BE2C (cell line): ENCODE results near the gene F2.

ENCODE experiments used
- DNase-seq: peaks from one replicate; pipeline ENCODE4 v3.0.0-alpha.2; 2020
- H3K27me3 ChIP-seq: fragments of 250-450 bp; sonication (Bioruptor Pico); 2 replicates; pipeline ENCODE4 v1.5.1; 2020; ENCODE audit warnings: mild to moderate bottlenecking
- H3K36me3 ChIP-seq: fragments of 250-450 bp; sonication (Bioruptor Pico); 2 replicates; pipeline ENCODE4 v1.5.1; 2020; ENCODE audit warnings: mild to moderate bottlenecking
- H3K4me1 ChIP-seq: fragments of 250-450 bp; sonication (Bioruptor Pico); 2 replicates; pipeline ENCODE4 v1.5.1; 2020
- H3K4me3 ChIP-seq: 2 replicates; pipeline ENCODE4 v1.5.1; 2011; ENCODE audit warnings: low read depth, low read length
- H3K9me3 ChIP-seq: fragments of 250-450 bp; sonication (Bioruptor Pico); 2 replicates; pipeline ENCODE4 v1.5.1; 2020
- CTCF ChIP-seq: IDR thresholded peaks from 2 replicates; pipeline ENCODE4 v1.5.1; 2012; ENCODE audit warnings: mild to moderate bottlenecking, low read depth, low read length

The F2 gene

GRCh38 chr11:46692450-46692849 lies 26.6 kb upstream of the F2 start:
- no peaks in the 10 kb centered on the region; the same call in 1 of the 2 replicates for H3K36me3 ChIP-seq
- H3K27me3 ChIP-seq, result no peaks in the 10 kb centered on the region
- no peak overlapping the region for H3K4me3 ChIP-seq
- no peak for TF ChIP-seq CTCF
- DNase-seq, result no peak
- H3K9me3 ChIP-seq, result no peaks in the 10 kb centered on the region
- no peaks in the 10 kb centered on the region for H3K4me1 ChIP-seq

GRCh38 chr11:46693597-46694012 lies 25.4 kb upstream of the F2 start:
- no peak for DNase-seq
- Histone ChIP-seq H3K27me3 (no peaks in the 10 kb centered on the region), H3K4me1 (no peaks in the 10 kb centered on the region; the same call in 1 of the 2 replicates), H3K36me3 (no peaks in the 10 kb centered on the region; the same call in 1 of the 2 replicates), H3K9me3 (no peaks in the 10 kb centered on the region), H3K4me3 (no peak overlapping the region)
- no peak for TF ChIP-seq CTCF

GRCh38 chr11:46694072-46694471 lies 24.9 kb upstream of the F2 start:
- H3K4me3 ChIP-seq, result no peak overlapping the region
- no peaks in the 10 kb centered on the region; the same call in 1 of the 2 replicates for H3K4me1 ChIP-seq
- H3K36me3 ChIP-seq, result no peaks in the 10 kb centered on the region; the same call in 1 of the 2 replicates
- TF ChIP-seq CTCF, result no peak
- no peak for DNase-seq
- H3K9me3 ChIP-seq, result no peaks in the 10 kb centered on the region
- H3K27me3 ChIP-seq, result no peaks in the 10 kb centered on the region

GRCh38 chr11:46694607-46695006 lies 24.4 kb upstream of the F2 start:
- H3K27me3 ChIP-seq, result no peaks in the 10 kb centered on the region
- H3K4me3 ChIP-seq, result no peak overlapping the region
- H3K36me3 ChIP-seq, result no peaks in the 10 kb centered on the region; the same call in 1 of the 2 replicates
- no peaks in the 10 kb centered on the region; the same call in 1 of the 2 replicates for H3K4me1 ChIP-seq
- no peak for TF ChIP-seq CTCF
- no peaks in the 10 kb centered on the region for H3K9me3 ChIP-seq
- no peak for DNase-seq

- no peaks in the 10 kb centered on the region; the same call in 1 of the 2 replicates for H3K4me1 ChIP-seq
- no peak for TF ChIP-seq CTCF
- no peak for DNase-seq
- no peaks in the 10 kb centered on the region; the same call in 1 of the 2 replicates for H3K36me3 ChIP-seq
- H3K9me3 ChIP-seq, result no peaks in the 10 kb centered on the region
- no peak overlapping the region for H3K4me3 ChIP-seq
- no peaks in the 10 kb centered on the region for H3K27me3 ChIP-seq
Observed at GRCh38 chr11:46695345-46696211, 23.4 kb upstream of the F2 start.

GRCh38 chr11:46696212-46696558 lies 22.8 kb upstream of the F2 start:
- Histone ChIP-seq H3K9me3 (no peaks in the 10 kb centered on the region), H3K27me3 (no peaks in the 10 kb centered on the region), H3K36me3 (no peaks in the 10 kb centered on the region; the same call in 1 of the 2 replicates), H3K4me1 (no peaks in the 10 kb centered on the region; the same call in 1 of the 2 replicates), H3K4me3 (no peak overlapping the region)
- no peak for DNase-seq
- no peak for TF ChIP-seq CTCF
